Measurements from ENCODE around the gene NNAT. TPM values are rescaled to one million over a fixed set of nuclear protein-coding genes. Genes with fewer than 3 reads are reported as not detected.

Gene NNAT
- total RNA-seq, 1 donor from 2014 or later: 114 TPM

DNA sequence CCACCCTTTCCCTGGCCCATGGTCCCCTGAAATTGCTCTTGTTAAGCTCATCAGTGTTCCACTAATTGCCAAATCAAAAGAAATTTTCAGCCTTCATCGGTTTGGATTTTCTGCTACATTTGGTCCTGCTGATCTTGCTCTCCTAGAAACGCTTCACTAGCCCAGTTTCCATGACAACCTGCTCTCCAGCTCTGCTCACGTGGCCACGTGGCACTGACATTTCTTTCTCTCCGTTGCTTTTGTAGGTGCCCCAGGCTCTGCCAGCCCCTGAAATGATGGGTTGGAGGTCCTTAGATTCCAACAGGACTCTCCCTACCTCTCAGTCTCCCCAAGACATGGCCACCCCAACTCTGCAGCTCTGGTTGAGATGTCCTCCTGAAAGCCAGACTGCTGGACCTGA lies 45.8 kb upstream of the NNAT start:
- peaks cover 31% of the 10 kb centered on the region for H3K27me3 Mint-ChIP-seq
- no peak overlapping the region for H3K4me3 Mint-ChIP-seq
- H3K4me1 Mint-ChIP-seq (ENCODE audit: unreplicated experiment): peaks cover 20% of the 10 kb centered on the region
- H3K9me3 Mint-ChIP-seq: peaks cover 6% of the 10 kb centered on the region
- no peaks in the 10 kb centered on the region for H3K36me3 Mint-ChIP-seq
- no peak overlapping the region for H3K27ac Mint-ChIP-seq
- peak; percentile 43 for DNase-seq (ENCODE audit: extremely low spot score, unreplicated experiment)
- TF ChIP-seq, protein P1, sequence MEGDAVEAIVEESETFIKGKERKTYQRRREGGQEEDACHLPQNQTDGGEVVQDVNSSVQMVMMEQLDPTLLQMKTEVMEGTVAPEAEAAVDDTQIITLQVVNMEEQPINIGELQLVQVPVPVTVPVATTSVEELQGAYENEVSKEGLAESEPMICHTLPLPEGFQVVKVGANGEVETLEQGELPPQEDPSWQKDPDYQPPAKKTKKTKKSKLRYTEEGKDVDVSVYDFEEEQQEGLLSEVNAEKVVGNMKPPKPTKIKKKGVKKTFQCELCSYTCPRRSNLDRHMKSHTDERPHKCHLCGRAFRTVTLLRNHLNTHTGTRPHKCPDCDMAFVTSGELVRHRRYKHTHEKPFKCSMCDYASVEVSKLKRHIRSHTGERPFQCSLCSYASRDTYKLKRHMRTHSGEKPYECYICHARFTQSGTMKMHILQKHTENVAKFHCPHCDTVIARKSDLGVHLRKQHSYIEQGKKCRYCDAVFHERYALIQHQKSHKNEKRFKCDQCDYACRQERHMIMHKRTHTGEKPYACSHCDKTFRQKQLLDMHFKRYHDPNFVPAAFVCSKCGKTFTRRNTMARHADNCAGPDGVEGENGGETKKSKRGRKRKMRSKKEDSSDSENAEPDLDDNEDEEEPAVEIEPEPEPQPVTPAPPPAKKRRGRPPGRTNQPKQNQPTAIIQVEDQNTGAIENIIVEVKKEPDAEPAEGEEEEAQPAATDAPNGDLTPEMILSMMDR (conservative IDR thresholded peaks at IDR 0.05): no peak

DNA sequence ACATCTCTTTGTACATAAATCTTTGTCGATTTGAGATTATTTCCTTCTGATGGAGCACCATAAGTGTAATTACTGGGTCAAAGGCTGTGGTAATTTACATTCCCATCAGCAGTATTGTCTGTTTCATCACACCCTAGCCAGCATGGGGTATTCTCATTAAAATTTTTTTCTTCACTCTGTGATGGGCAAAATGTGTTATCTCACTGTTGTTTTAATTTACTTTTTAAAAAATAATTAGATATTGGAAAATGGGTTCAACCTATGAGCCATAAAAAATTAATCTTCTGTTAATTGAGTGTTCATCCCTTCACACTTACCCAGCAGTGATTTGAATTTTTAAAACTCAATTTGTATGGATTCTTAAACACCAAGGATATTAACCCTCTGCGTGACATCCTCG lies 44.0 kb upstream of the NNAT start:
- H3K9me3 Mint-ChIP-seq: peaks cover 11% of the 10 kb centered on the region
- peaks cover 20% of the 10 kb centered on the region for H3K4me1 Mint-ChIP-seq (ENCODE audit: unreplicated experiment)
- TF ChIP-seq, protein P1 (conservative IDR thresholded peaks at IDR 0.05): no peak
- no peaks in the 10 kb centered on the region for H3K36me3 Mint-ChIP-seq
- DNase-seq (ENCODE audit: extremely low spot score, unreplicated experiment): no peak
- no peak overlapping the region for H3K4me3 Mint-ChIP-seq
- H3K27me3 Mint-ChIP-seq: peaks cover 35% of the 10 kb centered on the region
- no peak overlapping the region for H3K27ac Mint-ChIP-seq

DNA sequence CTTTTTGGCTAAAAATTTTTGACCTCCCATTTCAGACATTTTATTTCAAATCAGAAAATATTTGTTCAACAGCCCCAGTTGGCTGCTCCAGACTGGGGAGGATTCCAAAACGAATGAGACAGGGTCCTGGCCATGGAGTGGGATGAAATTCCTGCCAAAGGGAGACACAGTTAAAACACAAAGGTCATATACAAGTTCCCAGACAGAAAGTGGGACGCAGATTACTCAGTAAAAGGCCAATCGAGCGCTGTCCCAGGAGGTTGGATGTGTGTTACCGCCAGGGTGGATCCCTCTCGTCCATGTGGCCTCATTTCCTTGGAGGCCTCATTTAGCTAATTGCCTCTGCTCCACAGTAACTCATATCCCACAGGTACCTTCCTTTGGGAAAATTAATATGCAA lies 41.8 kb upstream of the NNAT start:
- TF ChIP-seq, protein P1 (conservative IDR thresholded peaks at IDR 0.05): no peak
- DNase-seq (ENCODE audit: extremely low spot score, unreplicated experiment): no peak
- H3K4me3 Mint-ChIP-seq: no peak overlapping the region
- no peaks in the 10 kb centered on the region for H3K36me3 Mint-ChIP-seq
- H3K4me1 Mint-ChIP-seq (ENCODE audit: unreplicated experiment): peaks cover 16% of the 10 kb centered on the region
- no peak overlapping the region for H3K27ac Mint-ChIP-seq
- peaks cover 35% of the 10 kb centered on the region for H3K27me3 Mint-ChIP-seq
- H3K9me3 Mint-ChIP-seq: peaks cover 11% of the 10 kb centered on the region

DNA sequence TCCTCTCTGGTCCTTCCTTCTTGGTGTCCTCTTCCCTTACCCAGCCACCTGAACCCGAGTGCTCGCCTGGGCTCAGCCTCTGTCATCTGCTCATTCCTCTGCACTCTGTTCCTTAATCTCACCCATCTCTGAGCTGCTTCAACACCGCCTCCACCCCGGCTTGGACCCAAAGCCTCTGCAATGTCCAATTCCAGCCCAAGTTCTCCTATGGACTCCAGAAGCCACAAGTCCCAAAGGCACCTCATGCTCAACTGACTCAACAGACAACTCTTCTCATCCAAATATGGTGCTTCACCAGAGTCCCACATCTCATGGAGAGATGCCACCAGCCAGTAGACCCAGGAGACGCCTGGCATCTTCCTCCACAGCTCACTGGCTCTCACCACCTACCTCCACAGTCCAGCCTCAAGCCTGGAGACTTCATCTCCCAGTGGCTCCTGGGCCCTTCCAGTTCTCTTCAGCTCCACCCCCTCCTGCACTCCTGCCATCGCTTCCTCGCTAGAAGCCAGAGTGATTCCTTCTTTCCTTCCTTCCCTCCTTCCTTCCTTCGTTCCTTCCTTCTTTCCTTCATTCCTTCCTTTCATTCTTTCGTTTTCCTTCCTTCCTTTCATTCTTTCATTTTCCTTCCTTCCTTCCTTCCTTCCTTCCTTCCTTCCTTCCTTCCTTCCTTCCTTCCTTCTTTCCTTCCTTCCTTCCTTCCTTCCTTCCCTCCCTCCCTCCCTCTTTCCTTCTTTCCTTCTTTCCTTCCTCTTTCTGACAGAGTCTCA lies 40.9 kb upstream of the NNAT start:
- Mint-ChIP-seq H3K36me3 (no peaks in the 10 kb centered on the region), H3K27ac (no peak overlapping the region), H3K4me1 (ENCODE audit: unreplicated experiment) (peaks cover 12% of the 10 kb centered on the region), H3K4me3 (no peak overlapping the region), H3K27me3 (peaks cover 28% of the 10 kb centered on the region), H3K9me3 (peaks cover 11% of the 10 kb centered on the region)
- TF ChIP-seq, protein P1 (conservative IDR thresholded peaks at IDR 0.05): no peak
- DNase-seq (ENCODE audit: extremely low spot score, unreplicated experiment): no peak

DNA sequence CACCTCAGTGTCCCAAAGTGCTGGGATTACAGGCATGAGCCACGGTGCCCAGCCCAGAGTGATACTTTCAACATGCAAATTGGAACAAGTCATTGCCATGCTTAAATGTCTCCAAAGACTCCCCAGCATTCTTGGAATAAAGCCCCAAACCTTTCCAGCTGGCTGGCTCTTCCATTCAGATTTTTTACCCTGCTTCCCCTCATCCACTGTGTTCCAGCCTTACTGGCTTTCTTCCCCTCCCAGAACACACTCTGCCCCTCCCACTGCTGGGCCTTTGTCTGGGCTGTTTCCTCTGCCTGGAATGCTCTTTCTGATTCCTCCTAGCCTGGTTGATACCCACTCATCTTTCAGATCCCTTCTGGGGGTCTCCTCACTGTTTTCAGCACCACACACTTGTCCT lies 40.1 kb upstream of the NNAT start:
- TF ChIP-seq, protein P1 (conservative IDR thresholded peaks at IDR 0.05): no peak
- peaks cover 10% of the 10 kb centered on the region for H3K4me1 Mint-ChIP-seq (ENCODE audit: unreplicated experiment)
- H3K9me3 Mint-ChIP-seq: peaks cover 5% of the 10 kb centered on the region
- peaks cover 24% of the 10 kb centered on the region for H3K27me3 Mint-ChIP-seq
- H3K4me3 Mint-ChIP-seq: no peak overlapping the region
- no peak for DNase-seq (ENCODE audit: extremely low spot score, unreplicated experiment)
- no peaks in the 10 kb centered on the region for H3K36me3 Mint-ChIP-seq
- no peak overlapping the region for H3K27ac Mint-ChIP-seq

Data from type B pancreatic cell (in vitro differentiated cells).